ENCODE results near the gene PHF2.

Gene PHF2

GRCh38 chr9:93634311-93635185 is 58.2 kb downstream of the PHF2 start:
- no peak for DNase-seq

GRCh38 chr9:93635186-93636107 is 59.1 kb downstream of the PHF2 start:
- no peak for DNase-seq

GRCh38 chr9:93636172-93636661 is 59.8 kb downstream of the PHF2 start:
- DNase-seq, result no peak

- DNase-seq, result no peak
These were observed 60.3 kb downstream of the PHF2 start for GRCh38 chr9:93636667-93637066.

- no peak for DNase-seq
These were observed 61.5 kb downstream of the PHF2 start for GRCh38 chr9:93637886-93638285.

- DNase-seq, result no peak
These were observed 63.6 kb downstream of the PHF2 start for GRCh38 chr9:93640027-93640426.

GRCh38 chr9:93642961-93643360 is 66.6 kb downstream of the PHF2 start:
- DNase-seq, result no peak

- no peak for DNase-seq
These were observed 68.2 kb downstream of the PHF2 start for GRCh38 chr9:93644397-93645088.

- DNase-seq, result no peak
These were observed 68.9 kb downstream of the PHF2 start for GRCh38 chr9:93645149-93645889.

GRCh38 chr9:93645921-93646639 is 69.7 kb downstream of the PHF2 start:
- DNase-seq, result no peak

- DNase-seq, result no peak
These were observed 70.3 kb downstream of the PHF2 start for GRCh38 chr9:93646640-93647178.

- no peak for DNase-seq
These were observed 71.8 kb downstream of the PHF2 start for GRCh38 chr9:93648181-93648580.

- no peak for DNase-seq
These were observed 72.5 kb downstream of the PHF2 start for GRCh38 chr9:93648836-93649235.

- no peak for DNase-seq
These were observed 73.4 kb downstream of the PHF2 start for GRCh38 chr9:93649610-93650261.

- DNase-seq, result no peak
These were observed 74.1 kb downstream of the PHF2 start for GRCh38 chr9:93650448-93650847.

- DNase-seq, result no peak
These were observed 75.2 kb downstream of the PHF2 start for GRCh38 chr9:93651521-93651950.

GRCh38 chr9:93652604-93653592 is 76.5 kb downstream of the PHF2 start:
- DNase-seq, result no peak

- DNase-seq, result no peak
These were observed 77.4 kb downstream of the PHF2 start for GRCh38 chr9:93653760-93654159.

- DNase-seq, result no peak
These were observed 78.1 kb downstream of the PHF2 start for GRCh38 chr9:93654351-93654961.

Data from activated T-cell treated with anti-CD3 and anti-CD28 coated beads for 4 hours (primary cell).